ENCODE results near the gene GDI2.

Gene GDI2

GRCh38 chr10:5736591-5736990, 76.6 kb downstream of the GDI2 start:
- no peak for DNase-seq

- no peak for DNase-seq
Measured at GRCh38 chr10:5735119-5735518, 78.1 kb downstream of the GDI2 start.

DNA sequence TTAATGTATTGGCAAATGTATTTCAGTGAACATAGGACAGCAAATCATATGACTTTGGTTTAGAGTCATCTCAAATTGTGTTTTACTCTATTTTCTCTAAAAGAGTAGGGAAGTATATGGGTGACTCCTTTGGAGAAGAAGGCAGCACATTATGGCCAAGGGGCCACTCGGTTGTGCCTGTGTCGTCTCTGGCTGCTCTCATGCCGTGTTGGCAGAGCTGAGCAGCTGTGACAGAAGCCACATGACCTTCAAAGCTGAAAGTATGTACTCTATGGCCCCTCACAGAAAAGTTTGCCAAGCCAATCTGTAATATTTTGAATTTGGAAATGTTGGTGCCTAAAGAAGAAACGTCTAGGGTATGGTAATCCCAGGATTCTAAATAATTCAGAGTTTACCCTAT, 81.1 kb downstream of the GDI2 start:
- DNase-seq = no peak

DNA sequence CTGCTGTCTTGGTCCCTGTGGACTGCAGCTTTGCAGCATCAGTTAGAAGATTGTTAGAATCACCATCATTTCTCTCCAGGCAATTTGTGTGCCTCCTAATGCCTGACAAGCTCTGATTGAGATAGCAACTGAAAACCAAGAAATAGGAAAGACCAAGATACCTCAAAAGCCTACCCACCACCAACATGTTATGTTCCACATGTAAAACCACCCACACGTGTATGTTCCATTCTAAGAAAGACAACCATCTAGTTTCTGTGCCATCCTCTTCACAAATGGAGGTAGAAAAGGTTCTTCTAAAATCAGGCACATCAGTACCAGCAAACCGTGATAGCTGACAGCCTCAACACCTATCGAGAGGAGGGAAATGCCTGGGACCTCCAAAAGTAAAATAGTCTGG, 81.7 kb downstream of the GDI2 start:
- DNase-seq = no peak

DNA sequence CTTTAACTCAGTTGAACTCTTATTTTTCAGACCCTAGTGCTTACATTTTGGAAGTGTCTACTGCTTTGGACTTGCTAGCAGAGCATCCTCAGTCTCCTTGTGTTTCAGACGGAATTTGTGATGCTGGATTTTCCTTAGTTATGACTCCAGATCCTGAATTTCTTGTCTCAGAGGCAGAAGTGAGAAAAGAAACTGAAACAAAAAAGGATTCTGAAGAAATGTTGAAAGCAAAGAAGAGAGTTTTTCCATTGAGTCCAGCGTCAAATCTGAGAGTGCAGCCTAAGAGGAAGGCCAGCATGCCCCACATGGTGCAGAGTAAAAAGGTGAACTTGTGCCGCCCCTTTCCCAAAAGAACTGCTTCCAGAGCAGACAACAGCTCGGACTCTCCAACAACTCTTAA, 82.5 kb downstream of the GDI2 start:
- no peak for DNase-seq

GRCh38 chr10:5723692-5724091, 89.5 kb downstream of the GDI2 start:
- no peak for DNase-seq

GRCh38 chr10:5720182-5720581, 93.1 kb downstream of the GDI2 start:
- no peak for DNase-seq

DNA sequence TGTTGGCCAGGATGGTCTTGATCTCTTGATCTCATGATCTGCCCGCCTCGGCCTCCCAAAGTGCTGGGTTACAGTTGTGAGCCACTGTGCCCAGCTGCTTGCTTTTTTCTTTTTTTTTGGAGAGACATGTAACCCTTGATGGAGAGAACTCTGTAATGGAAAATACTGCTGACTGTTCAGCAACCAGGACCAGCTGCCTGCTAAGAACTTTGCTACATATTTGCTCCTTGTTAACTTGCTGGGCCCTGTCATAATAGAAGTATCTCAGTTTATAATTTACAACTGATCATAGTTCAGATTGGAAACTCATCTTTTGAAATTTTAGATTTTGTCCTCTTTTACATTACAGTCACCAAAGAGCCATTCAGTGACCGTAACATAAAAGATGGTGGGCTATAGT, 93.7 kb downstream of the GDI2 start:
- no peak for DNase-seq

All from COR-L47 (cell line).